Activated T-cell treated with anti-CD3 and anti-CD28 coated beads, Interleukin-2, amount 50 U/mL, for 48 hours (primary cell): ENCODE data around the gene DAAM1.

Source experiments
- DNase-seq, 2 experiments: peaks; one replicate each; pipeline ENCODE4 v3.0.0-alpha.2; 2020

DAAM1 gene

DNA sequence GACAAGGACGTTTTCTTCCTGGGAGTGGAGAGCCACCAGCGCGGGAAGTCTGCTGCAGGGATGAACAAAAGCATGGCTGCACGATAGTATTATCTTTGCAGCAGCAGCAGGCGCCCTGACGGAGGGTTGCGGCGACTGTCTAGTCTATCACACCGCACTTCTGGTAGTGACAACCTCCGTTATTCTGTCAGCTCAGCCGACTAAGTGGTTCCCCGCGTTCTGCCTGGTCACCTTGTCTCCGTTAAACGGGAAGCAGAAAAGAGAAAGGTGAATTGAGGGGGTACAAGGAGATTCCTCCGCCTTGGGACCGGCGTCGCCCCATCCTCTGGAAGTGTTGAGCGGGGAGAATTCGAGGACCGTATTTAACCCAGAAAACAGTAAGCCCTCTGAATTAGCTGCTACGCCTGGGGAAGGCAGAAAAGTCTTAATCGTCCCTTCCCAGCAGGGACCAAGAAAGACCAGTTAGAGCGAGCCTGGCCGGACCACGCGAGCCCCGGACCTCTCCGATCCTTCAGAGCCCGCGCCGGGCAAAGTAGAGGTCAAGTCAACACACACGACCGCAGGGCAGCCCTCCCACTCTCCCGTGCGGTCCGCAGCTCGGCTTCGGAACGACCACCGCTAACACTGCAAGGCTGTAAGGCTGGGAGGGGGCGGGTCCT lies 536 bp upstream of the DAAM1 start:
- no peak for DNase-seq

DNA sequence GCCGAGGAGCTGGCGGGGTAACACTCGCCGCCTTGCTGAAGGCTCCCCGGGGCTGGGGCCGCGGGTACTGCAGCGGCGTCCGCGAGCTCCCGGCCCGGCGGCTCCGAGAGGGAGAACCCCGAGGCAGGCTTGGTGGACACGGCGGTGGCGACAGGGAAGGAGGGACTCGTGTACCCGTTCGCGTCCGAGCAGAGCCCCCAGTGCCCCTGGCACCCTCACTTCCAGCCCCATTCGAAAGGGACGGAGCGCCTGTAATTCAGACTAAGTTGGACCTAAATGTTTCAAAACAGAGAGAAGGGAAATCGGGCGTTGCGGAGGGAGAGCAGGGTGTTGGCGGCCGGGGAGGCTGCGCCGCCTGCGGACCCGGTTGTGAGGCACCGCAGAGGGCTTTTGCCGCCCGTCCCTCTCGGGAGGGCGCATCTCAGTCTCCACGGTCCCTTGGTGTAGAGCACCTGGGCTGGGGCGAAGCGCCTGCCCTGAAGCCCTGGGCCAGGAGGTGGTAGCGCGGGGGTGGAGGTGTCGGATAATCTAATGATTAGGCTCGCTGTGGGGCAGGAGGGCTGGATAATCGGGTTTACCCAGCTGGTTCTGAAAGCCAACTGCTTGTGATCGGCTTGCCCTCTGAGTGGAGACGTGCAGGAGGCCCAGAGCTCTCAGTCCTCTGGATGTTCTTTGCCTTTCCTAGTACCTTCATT lies 771 bp downstream of the DAAM1 start:
- peak; percentile 54 to 57 for DNase-seq

GRCh38 chr14:59189786-59190368 lies 1.4 kb downstream of the DAAM1 start:
- peak; percentile 76 to 81 for DNase-seq

- no peak for DNase-seq
Measured at GRCh38 chr14:59190372-59190771, 1.9 kb downstream of the DAAM1 start.

GRCh38 chr14:59195912-59196311 lies 7.4 kb downstream of the DAAM1 start:
- no peak for DNase-seq

GRCh38 chr14:59197695-59198262 lies 9.3 kb downstream of the DAAM1 start:
- DNase-seq, result no peak

- no peak for DNase-seq
Measured at GRCh38 chr14:59199205-59199604, 10.7 kb downstream of the DAAM1 start.

- DNase-seq, result no peak
Measured at GRCh38 chr14:59199614-59200013, 11.1 kb downstream of the DAAM1 start.

DNA sequence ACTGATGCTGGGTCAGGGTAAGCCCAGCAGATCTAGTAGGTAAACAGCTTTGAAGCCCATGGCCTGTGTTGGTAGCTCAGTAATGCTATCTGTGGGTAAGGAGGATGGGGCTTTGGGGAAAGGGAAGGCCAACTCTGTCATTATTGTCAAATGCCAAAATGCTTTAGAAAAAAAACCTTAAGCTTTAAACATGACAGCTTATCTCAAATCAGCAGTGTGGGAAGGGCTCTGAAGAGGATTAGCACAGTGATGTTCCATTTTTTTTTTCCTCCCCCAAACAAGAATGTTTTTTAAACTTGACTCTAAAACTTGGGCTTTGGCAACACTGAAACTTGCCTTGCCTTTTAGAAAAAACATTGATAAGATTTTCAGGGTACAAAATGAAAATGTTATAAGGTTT lies 11.7 kb downstream of the DAAM1 start:
- DNase-seq, result no peak

- DNase-seq, result no peak
Measured at GRCh38 chr14:59202031-59202430, 13.6 kb downstream of the DAAM1 start.

GRCh38 chr14:59204305-59204704 lies 15.8 kb downstream of the DAAM1 start:
- no peak for DNase-seq

DNA sequence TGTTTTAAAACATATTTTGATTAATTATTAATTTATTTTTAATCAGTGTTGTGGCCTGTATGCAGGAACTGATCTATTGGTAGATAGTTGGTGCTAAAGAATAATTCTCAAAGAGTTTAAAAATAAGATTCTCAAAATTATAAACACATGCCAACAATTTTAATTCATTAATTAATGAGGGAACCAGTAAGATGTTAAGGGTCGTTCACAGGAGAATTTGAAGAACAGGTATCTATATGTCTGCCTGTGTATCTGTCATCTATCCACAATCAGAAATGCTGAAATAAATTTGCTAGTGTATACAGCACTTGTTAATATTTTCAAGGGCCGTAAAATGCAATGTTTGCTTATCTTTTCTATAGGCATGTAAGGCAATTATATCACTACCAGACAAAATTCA lies 18.4 kb downstream of the DAAM1 start:
- DNase-seq, result no peak

DNA sequence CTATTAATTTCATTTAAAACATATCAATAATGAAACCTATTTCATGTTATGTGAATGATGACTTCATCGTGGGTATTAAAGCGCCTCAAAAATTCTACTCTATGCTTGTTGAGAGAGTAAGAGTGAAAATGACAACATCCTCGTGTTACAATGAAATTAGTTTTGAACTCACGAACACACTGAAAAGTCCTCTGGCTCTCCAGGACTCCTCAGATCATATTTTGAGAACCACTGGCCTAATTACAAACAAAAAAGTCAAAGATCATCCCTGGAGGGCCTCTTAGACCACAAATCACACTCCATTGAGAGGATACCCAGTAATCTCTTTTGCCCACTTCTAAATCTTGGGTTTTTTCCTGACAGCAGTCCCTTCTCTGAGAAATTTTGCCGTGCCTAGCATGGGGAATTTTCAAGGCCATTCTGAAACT lies 19.1 kb downstream of the DAAM1 start:
- DNase-seq, result no peak

GRCh38 chr14:59208224-59208814 lies 19.9 kb downstream of the DAAM1 start:
- no peak for DNase-seq

DNA sequence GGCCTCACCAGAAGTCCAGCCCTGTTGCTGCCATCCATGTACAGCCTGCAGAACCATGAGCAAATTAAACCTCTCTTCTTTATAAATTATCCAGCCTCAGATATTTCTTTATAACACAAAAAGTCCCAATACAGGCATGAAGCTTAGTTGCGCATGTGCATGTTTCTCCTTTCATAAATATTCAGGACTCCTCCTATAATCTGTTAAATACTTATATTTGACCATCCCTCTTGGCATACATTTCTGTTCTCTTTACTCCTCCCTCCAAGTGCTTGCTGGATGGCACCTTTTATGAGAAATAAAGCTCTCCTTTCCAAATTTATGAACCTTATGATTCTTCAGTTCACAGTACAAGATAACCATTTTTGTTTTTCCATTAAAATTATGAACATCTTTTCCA lies 20.5 kb downstream of the DAAM1 start:
- no peak for DNase-seq

- DNase-seq, result no peak
Measured at GRCh38 chr14:59210621-59211020, 22.2 kb downstream of the DAAM1 start.

DNA sequence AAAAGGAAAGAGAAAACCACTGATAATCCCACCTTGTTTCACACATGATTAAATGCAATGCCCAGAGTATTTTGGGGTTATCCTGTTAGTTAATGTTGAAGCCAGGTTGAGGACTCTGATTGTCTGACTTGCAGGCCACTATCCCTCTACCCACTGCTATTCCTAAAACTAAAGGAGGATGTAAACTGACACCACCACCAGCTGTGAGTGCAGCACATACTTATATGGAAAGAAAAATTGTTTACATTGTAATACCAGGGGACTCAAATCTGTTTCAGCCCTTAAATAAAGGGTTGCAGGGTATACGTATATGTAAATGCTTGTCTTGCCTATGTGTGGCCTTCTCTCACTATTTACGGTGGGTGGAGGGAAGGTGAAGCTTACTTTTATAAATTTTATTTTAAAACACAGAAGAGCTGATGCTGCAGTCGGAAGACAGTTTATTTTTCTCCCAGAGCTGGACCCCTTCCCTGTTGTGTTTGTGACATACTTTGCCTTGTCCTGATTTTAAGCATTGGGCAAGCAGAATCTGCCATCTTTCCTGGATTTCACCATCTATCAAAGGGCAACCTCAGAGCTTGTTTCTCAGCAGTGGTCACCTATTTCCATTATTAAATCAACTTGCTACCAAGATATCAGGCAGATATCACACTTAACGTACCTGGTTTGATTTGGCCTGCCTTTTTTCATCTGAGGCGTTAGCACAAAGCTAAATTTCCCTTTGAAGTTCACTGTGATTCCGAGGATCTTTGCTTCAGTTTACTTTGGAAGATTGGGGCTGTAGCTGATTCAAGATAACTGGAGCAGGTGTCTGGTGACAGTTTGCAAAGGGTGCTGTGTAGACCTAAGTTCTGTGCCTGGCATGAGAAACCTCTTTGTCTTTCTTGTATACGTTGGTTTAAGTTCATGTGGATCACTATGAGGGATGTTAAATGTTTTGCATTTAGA lies 25.2 kb downstream of the DAAM1 start:
- DNase-seq, result no peak

DNA sequence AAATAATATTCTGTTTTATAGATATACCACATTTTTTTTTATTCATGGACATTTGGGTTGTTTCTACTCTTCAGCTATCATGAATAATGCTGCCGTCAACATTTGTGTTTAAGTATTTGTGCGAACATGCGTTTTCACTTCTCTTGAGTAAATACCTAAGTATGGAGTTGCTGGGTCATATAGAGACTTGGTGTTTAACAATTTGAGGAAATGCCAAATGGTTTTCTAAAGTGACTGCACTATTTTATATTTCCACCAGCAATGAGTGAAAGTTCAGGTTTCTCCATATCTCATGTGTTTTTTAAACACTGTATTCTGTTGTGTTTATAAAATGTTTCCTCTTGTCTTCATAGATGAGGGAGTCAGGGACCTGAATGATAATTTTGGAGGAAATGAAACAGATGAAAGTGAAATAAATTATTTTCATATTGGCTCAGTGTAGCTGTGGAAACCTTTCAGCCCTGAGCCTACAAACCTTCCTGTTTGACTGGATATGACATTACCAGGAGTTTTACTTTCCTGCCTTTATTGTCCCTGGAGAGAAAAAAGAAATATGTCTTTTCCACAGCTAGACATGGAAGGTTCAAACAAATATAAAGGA lies 26.3 kb downstream of the DAAM1 start:
- DNase-seq, result no peak

DNA sequence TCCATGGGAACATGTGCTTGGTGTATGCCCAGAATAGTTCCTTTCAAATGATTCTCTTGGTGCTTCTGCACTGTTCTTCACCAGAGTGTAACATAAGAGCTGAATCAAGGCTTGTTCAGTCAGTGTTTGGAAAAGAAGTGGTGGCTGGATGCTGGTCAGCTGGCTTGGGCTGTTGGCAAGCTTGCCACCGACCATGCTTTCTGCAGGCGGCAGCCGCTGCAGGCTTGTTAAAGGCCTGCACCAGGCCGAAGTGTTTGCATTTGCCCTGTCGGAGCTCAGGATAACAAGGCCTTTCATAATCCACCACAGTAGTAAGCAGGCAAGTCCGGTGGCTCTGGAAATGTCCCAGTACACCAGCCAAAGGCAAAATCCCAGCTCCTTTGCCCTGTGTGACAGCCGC lies 26.9 kb downstream of the DAAM1 start:
- no peak for DNase-seq

- DNase-seq, result no peak
Measured at GRCh38 chr14:59215757-59216156, 27.3 kb downstream of the DAAM1 start.

GRCh38 chr14:59217011-59217410 lies 28.5 kb downstream of the DAAM1 start:
- DNase-seq, result no peak

DNA sequence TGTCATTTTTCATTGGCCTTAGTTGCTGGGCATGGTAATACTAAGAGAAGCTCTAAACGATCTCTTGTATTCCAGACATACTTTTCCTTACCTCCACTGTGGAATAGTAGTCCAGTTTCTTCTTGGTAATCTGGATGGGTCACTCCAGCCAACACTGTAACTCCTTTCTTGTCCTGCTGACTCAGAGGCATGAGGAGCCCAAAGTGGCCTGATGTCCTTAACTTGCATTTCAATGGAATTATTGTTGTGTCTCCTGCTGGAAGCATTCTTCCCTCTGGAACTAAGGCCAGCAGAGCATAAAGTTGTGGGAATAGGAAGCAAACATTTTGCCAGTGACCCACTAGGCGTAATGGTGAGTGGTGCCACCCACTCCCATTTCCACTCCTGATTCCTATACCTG lies 33.1 kb downstream of the DAAM1 start:
- no peak for DNase-seq
